DLD1 (cell line): ENCODE data around the gene GTF2F2.
"Not testable (repeated sequence)": the region's sequence is repeated elsewhere in the genome, so short reads cannot be mapped to it uniquely, and the experiment has no call there.

Source experiments
- in situ Hi-C: cut with HindIII; loops from 2 replicates; pipeline ENCODE4 v1.10.0; 2017; ENCODE audit warnings: low sequenced_read_pairs

Gene GTF2F2

GRCh38 chr13:45178349-45179162 lies 58.2 kb downstream of the GTF2F2 start:
- in situ Hi-C loops: no loop called here

GRCh38 chr13:45179428-45179827 lies 59.1 kb downstream of the GTF2F2 start:
- in situ Hi-C loops: no loop called here

GRCh38 chr13:45180303-45180702 lies 60.0 kb downstream of the GTF2F2 start:
- in situ Hi-C loops: no loop called here

- in situ Hi-C loops: no loop called here
Measured at GRCh38 chr13:45180713-45181601, 60.6 kb downstream of the GTF2F2 start.

- in situ Hi-C loops: no loop called here
Measured at GRCh38 chr13:45184693-45185092, 64.4 kb downstream of the GTF2F2 start.

- in situ Hi-C loops: no loop called here
Measured at GRCh38 chr13:45185286-45185685, 65.0 kb downstream of the GTF2F2 start.

GRCh38 chr13:45189077-45189476 lies 68.8 kb downstream of the GTF2F2 start:
- in situ Hi-C loops: not testable (repeated sequence)

GRCh38 chr13:45189511-45189910 lies 69.2 kb downstream of the GTF2F2 start:
- in situ Hi-C loops: not testable (repeated sequence)

GRCh38 chr13:45191874-45192273 lies 71.6 kb downstream of the GTF2F2 start:
- in situ Hi-C loops: no loop called here

- in situ Hi-C loops: no loop called here
Measured at GRCh38 chr13:45194081-45194939, 74.0 kb downstream of the GTF2F2 start.

GRCh38 chr13:45195421-45195820 lies 75.1 kb downstream of the GTF2F2 start:
- in situ Hi-C loops: no loop called here

- in situ Hi-C loops: no loop called here
Measured at GRCh38 chr13:45196096-45196495, 75.8 kb downstream of the GTF2F2 start.

GRCh38 chr13:45196622-45197021 lies 76.3 kb downstream of the GTF2F2 start:
- in situ Hi-C loops: no loop called here

- in situ Hi-C loops: no loop called here
Measured at GRCh38 chr13:45198041-45198440, 77.7 kb downstream of the GTF2F2 start.

GRCh38 chr13:45198924-45199323 lies 78.6 kb downstream of the GTF2F2 start:
- in situ Hi-C loops: no loop called here

GRCh38 chr13:45199711-45200110 lies 79.4 kb downstream of the GTF2F2 start:
- in situ Hi-C loops: no loop called here

GRCh38 chr13:45200701-45201232 lies 80.5 kb downstream of the GTF2F2 start, which contains the start of gene KCTD4:
TSS of gene KCTD4 (minus strand) at chr13:45201045. CDS start at chr13:45194567, 6,478 bp downstream.
- in situ Hi-C loops: no loop called here

GRCh38 chr13:45205124-45205523 lies 84.8 kb downstream of the GTF2F2 start:
- in situ Hi-C loops: no loop called here

- in situ Hi-C loops: no loop called here
Measured at GRCh38 chr13:45206340-45206739, 86.0 kb downstream of the GTF2F2 start.

- in situ Hi-C loops: no loop called here
Measured at GRCh38 chr13:45207319-45207718, 87.0 kb downstream of the GTF2F2 start.

- in situ Hi-C loops: no loop called here
Measured at GRCh38 chr13:45208132-45208531, 87.8 kb downstream of the GTF2F2 start.
